Liver (tissue), 9 donors: Measurements from ENCODE around the gene FA2H. TPM values are rescaled to one million over a fixed set of nuclear protein-coding genes. Genes with fewer than 3 reads are reported as not detected.
"Not testable (repeated sequence)": the region's sequence is repeated elsewhere in the genome, so short reads cannot be mapped to it uniquely, and the experiment has no call there.

Experiments used
- DNase-seq: peaks from one replicate; pipeline ENCODE4 v3.0.0-alpha.2; 2017; ENCODE audit warnings: low spot score
- H3K27ac ChIP-seq, 2 donors: one replicate each; pipeline ENCODE4 v1.7.0; 2013; ENCODE audit warnings: inconsistent platforms in 2 of 2, low read length in 2 of 2, control low read depth in 1 of 2, low read depth in 1 of 2, mild to moderate bottlenecking in 1 of 2
- H3K27me3 ChIP-seq, 4 donors: one replicate each; pipeline versions ENCODE4 v1.6.1 to v1.7.0; 2013; ENCODE audit warnings: low read length in 3 of 4, inconsistent platforms in 1 of 4, mild to moderate bottlenecking in 1 of 4, moderate library complexity in 1 of 4; ENCODE audit not compliant: control insufficient read depth in 4 of 4, insufficient read depth in 4 of 4
- H3K36me3 ChIP-seq, 4 donors: one replicate each; pipeline versions ENCODE4 v1.6.1 to v1.7.0; 2013; ENCODE audit warnings: low read length in 3 of 4, mild to moderate bottlenecking in 3 of 4, low read depth in 1 of 4, moderate library complexity in 1 of 4; ENCODE audit not compliant: control insufficient read depth in 4 of 4, insufficient read depth in 3 of 4
- H3K4me1 ChIP-seq, 4 donors: one replicate each; pipeline versions ENCODE4 v1.6.1 to v1.7.0; 2013; ENCODE audit warnings: low read length in 3 of 4, mild to moderate bottlenecking in 3 of 4, moderate library complexity in 1 of 4; ENCODE audit not compliant: control insufficient read depth in 4 of 4, insufficient read depth in 4 of 4
- H3K4me3 ChIP-seq, 3 donors: one replicate each; pipeline versions ENCODE4 v1.6.1 to v1.7.0; 2013; ENCODE audit warnings: low read length in 3 of 3, control low read depth in 1 of 3, low read depth in 1 of 3, mild to moderate bottlenecking in 1 of 3
- H3K9ac ChIP-seq, 2 donors: one replicate each; pipeline ENCODE4 v1.7.0; 2013; ENCODE audit warnings: low read length in 2 of 2, mild to moderate bottlenecking in 2 of 2, moderate library complexity in 2 of 2, control low read depth in 1 of 2, low read depth in 1 of 2
- H3K9me3 ChIP-seq, 4 donors: one replicate each; pipeline versions ENCODE4 v1.6.1 to v1.7.0; 2013; ENCODE audit warnings: low read length in 3 of 4; ENCODE audit not compliant: control insufficient read depth in 4 of 4
- ATF3 ChIP-seq: IDR thresholded peaks from 2 replicates; pipeline ENCODE4 v1.6.1; 2016; ENCODE audit warnings: antibody characterized with exemption
- CTCF ChIP-seq: fragments of 150-350 bp; IDR thresholded peaks from 2 replicates; pipeline ENCODE4 v1.5.1; 2017; ENCODE audit warnings: improper control_type of control experiment, low read depth, low read length; ENCODE audit not compliant: missing input control
- EGR1 ChIP-seq, 2 donors: IDR thresholded peaks; 2 replicates each; pipeline ENCODE4 v1.6.1; 2016 to 2018; ENCODE audit warnings: antibody characterized with exemption in 2 of 2, low read depth in 2 of 2
- FOXA1 ChIP-seq: IDR thresholded peaks from 2 replicates; pipeline ENCODE4 v1.6.1; 2016; ENCODE audit warnings: antibody characterized with exemption
- FOXA2 ChIP-seq: IDR thresholded peaks from 2 replicates; pipeline ENCODE4 v1.6.1; 2016; ENCODE audit warnings: antibody characterized with exemption
- GABPA ChIP-seq, 2 donors: IDR thresholded peaks in 1 of 2; conservative IDR thresholded peaks in 1 of 2; 2 replicates each; pipeline ENCODE4 v1.6.1; 2016; ENCODE audit warnings: antibody characterized with exemption in 2 of 2, mild to moderate bottlenecking in 1 of 2, moderate library complexity in 1 of 2
- HNF4A ChIP-seq, 2 donors: conservative IDR thresholded peaks; 2 replicates each; pipeline ENCODE4 v1.6.1; 2016; ENCODE audit warnings: antibody characterized with exemption in 2 of 2, mild to moderate bottlenecking in 2 of 2
- MAX ChIP-seq: IDR thresholded peaks from 2 replicates; pipeline ENCODE4 v1.6.1; 2016; ENCODE audit warnings: antibody characterized with exemption
- NR2F2 ChIP-seq: IDR thresholded peaks from 2 replicates; pipeline ENCODE4 v1.6.1; 2016; ENCODE audit warnings: antibody characterized with exemption
- RAD21 ChIP-seq, 2 donors: IDR thresholded peaks; 2 replicates each; pipeline ENCODE4 v1.6.1; 2016; ENCODE audit warnings: antibody characterized with exemption in 2 of 2, mild to moderate bottlenecking in 2 of 2
- RXRA ChIP-seq, 2 donors: IDR thresholded peaks; 2 replicates each; pipeline ENCODE4 v1.6.1; 2017 to 2018; ENCODE audit warnings: antibody characterized with exemption in 2 of 2, mild to moderate bottlenecking in 1 of 2
- SP1 ChIP-seq: IDR thresholded peaks from 2 replicates; pipeline ENCODE4 v1.6.1; 2018; ENCODE audit warnings: antibody characterized with exemption, mild to moderate bottlenecking
- TAF1 ChIP-seq: conservative IDR thresholded peaks from 2 replicates; pipeline ENCODE4 v1.6.1; 2016; ENCODE audit warnings: antibody characterized with exemption, mild to moderate bottlenecking
- YY1 ChIP-seq: IDR thresholded peaks from 2 replicates; pipeline ENCODE4 v1.6.1; 2016; ENCODE audit warnings: antibody characterized with exemption, mild to moderate bottlenecking
- ZBTB33 ChIP-seq: IDR thresholded peaks from 2 replicates; pipeline ENCODE4 v1.6.1; 2016; ENCODE audit warnings: antibody characterized with exemption
- WGBS: extraction: QIAGEN DNeasy Blood & Tissue Kit; methylation state at CpG from one replicate; pipeline ENCODE4 v1.1.7; 2013; 5-methylcytosine and 5-hydroxymethylcytosine counted together
- polyA plus RNA-seq, 2 donors: library from polyadenylated mRNA; stranded (reverse) in 1 of 2; unstranded in 1 of 2; fragments of 200-250 nt in 1 of 2; fragments of >200 nt in 1 of 2; fragmentation: Nextera tagmentation in 1 of 2; extraction: Ambion mirVana in 1 of 2; gene quantifications; one replicate each; pipeline versions ENCODE4 v1.2.1 to v1.2.3, GENCODE V29; 2013 to 2015
- total RNA-seq, 2 donors: library from RNA; depleted of rRNA; stranded (reverse); fragments of >200 nt; gene quantifications; one replicate each; pipeline ENCODE4 v1.2.3, GENCODE V29; 2014
- donor health status: healthy.
- donor health status: healthy.
- donor health status: healthy.
- donor health status: healthy.
- donor health status: healthy.

Gene FA2H
- total and polyA plus RNA-seq, 4 donors, result 0.02 to 0.17 (median 0.14) TPM; not detected in 1

DNA sequence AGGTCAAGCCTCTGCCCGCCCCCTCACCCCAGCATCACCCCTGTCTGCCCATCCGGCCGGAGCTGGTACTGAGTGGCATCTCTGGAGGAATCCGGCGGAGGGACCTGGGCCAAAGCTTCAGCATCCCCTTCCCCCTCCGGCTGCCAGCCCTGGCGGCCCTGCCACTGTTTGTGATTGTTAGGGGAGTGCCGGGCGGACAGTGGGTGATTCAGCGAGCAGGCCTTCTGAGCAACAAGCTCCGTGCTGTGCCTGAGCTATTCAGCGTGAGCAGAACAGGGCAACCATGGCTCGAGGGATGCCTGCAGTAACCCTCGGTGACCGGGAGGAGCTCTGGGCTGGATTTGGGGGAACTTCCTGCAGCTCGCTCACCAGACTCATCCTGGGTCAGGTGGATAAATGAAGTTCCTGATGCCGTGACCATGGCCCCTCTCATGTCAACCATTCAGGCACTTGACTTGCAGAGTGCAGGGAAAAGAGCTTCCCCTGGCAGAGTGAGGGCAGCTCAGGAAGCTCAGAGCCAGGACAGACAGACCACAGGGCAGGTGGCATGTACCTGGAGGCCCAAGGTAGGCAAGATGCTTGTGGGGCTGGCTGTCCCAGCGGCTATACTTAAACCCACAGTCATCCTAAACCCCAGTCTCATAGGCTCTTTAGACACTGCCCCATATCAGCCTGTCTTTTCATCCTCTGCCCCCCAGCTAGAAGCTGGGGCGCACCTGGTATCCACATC lies 49.6 kb downstream of the FA2H start:
- Histone ChIP-seq H3K36me3 (no peaks in the 10 kb centered on the region), H3K27ac (no peak overlapping the region), H3K27me3 (no peaks in the 10 kb centered on the region), H3K4me1 (no peaks in the 10 kb centered on the region), H3K9ac (no peak overlapping the region), H3K4me3 (no peak overlapping the region), H3K9me3 (peaks cover 4 to 13% (median 6%) of the 10 kb centered on the region in 4 donors)
- TF ChIP-seq FOXA2 (no peak), YY1 (no peak), EGR1 (IDR thresholded peaks at IDR 0.05; ENCODE audit: low read depth in 2 of 2) (no peak), GABPA (IDR thresholded peaks at IDR 0.05 in 1 of 2, conservative IDR thresholded peaks at IDR 0.05 in 1 of 2) (no peak), ZBTB33 (no peak), SP1 (no peak), TAF1 (no peak), CTCF (no peak), RAD21 (IDR thresholded peaks at IDR 0.05) (no peak), MAX (no peak), RXRA (IDR thresholded peaks at IDR 0.05) (no peak), NR2F2 (no peak), HNF4A (conservative IDR thresholded peaks at IDR 0.05) (no peak)
- WGBS, result 66% methylated on average over 19 of the region's 19 CpGs
- DNase-seq, result no peak

GRCh38 chr16:74723256-74723655 lies 51.4 kb downstream of the FA2H start:
- TF ChIP-seq TAF1 (no peak), ZBTB33 (no peak), NR2F2 (no peak), SP1 (no peak), HNF4A (conservative IDR thresholded peaks at IDR 0.05) (no peak), GABPA (IDR thresholded peaks at IDR 0.05 in 1 of 2, conservative IDR thresholded peaks at IDR 0.05 in 1 of 2) (no peak), FOXA1 (no peak), ATF3 (no peak)
- WGBS, result 76% methylated on average over 7 of the region's 7 CpGs
- Histone ChIP-seq H3K27ac (no peak overlapping the region), H3K36me3 (no peaks in the 10 kb centered on the region), H3K27me3 (no peaks in the 10 kb centered on the region), H3K4me3 (no peak overlapping the region), H3K4me1 (no peaks in the 10 kb centered on the region), H3K9ac (no peak overlapping the region), H3K9me3 (peaks cover 4 to 13% (median 6%) of the 10 kb centered on the region in 4 donors)
- DNase-seq, result no peak

GRCh38 chr16:74722156-74722555 lies 52.5 kb downstream of the FA2H start:
- DNase-seq, H3K36me3 ChIP-seq, H3K9ac ChIP-seq, H3K4me3 ChIP-seq, H3K9me3 ChIP-seq, H3K4me1 ChIP-seq, H3K27ac ChIP-seq, H3K27me3 ChIP-seq: not testable (repeated sequence)
- WGBS, result 76% methylated on average over 2 of the region's 2 CpGs
